ENCODE measurements around the gene GRIK1. TPM values are rescaled to one million over a fixed set of nuclear protein-coding genes. Genes with fewer than 3 reads are reported as not detected.

GRIK1 gene
- total RNA-seq, 1 donor from 2014 or later: not detected

DNA sequence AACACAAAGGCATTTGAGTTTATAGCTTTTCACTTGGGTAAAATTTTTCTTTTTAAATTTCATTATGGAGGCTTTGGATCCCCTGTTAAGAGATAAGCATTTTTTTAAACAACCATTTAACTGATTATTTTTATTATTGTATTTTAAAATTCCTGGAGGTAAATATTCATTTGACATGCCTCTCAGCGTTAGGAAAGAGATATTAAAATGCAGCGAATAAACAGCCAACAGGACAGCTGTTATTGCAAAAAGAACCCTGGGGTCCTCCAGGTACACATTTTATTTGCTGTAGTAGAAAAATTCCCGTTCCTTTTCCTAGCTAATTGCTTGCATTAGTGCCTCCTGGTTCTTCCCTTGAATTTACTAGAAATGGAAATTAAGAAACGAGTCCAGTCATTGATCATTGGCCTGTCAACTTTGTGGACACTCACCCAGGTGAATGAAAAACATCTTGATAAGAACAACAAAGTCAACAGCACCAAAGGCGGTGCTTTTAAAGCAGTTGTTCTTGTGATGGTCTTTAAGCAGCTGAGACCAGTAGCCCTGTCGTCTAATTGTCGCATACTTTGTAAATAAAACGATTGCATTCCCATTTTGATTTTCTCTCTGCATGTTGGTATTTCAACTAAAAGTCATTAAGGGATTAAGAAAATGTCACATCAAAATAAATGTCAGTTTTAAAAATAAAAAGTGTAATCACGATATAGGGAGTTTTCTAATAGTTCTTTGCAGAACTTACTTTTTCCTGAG is 282.4 kb downstream of the GRIK1 start:
- no peak for ATAC-seq
- no peaks in the 10 kb centered on the region for H3K4me1 ChIP-seq
- no peaks in the 10 kb centered on the region for H3K27me3 ChIP-seq
- no peak overlapping the region for H3K4me3 ChIP-seq
- no peaks in the 10 kb centered on the region for H3K36me3 ChIP-seq
- H3K9me3 ChIP-seq: no peaks in the 10 kb centered on the region
- DNase-seq: no peak
- intact Hi-C loops (cut with DNase I): no loop called here
- no peak overlapping the region for H3K27ac ChIP-seq
- TF ChIP-seq, protein P1, sequence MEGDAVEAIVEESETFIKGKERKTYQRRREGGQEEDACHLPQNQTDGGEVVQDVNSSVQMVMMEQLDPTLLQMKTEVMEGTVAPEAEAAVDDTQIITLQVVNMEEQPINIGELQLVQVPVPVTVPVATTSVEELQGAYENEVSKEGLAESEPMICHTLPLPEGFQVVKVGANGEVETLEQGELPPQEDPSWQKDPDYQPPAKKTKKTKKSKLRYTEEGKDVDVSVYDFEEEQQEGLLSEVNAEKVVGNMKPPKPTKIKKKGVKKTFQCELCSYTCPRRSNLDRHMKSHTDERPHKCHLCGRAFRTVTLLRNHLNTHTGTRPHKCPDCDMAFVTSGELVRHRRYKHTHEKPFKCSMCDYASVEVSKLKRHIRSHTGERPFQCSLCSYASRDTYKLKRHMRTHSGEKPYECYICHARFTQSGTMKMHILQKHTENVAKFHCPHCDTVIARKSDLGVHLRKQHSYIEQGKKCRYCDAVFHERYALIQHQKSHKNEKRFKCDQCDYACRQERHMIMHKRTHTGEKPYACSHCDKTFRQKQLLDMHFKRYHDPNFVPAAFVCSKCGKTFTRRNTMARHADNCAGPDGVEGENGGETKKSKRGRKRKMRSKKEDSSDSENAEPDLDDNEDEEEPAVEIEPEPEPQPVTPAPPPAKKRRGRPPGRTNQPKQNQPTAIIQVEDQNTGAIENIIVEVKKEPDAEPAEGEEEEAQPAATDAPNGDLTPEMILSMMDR (IDR thresholded peaks at IDR 0.05): no peak

DNA sequence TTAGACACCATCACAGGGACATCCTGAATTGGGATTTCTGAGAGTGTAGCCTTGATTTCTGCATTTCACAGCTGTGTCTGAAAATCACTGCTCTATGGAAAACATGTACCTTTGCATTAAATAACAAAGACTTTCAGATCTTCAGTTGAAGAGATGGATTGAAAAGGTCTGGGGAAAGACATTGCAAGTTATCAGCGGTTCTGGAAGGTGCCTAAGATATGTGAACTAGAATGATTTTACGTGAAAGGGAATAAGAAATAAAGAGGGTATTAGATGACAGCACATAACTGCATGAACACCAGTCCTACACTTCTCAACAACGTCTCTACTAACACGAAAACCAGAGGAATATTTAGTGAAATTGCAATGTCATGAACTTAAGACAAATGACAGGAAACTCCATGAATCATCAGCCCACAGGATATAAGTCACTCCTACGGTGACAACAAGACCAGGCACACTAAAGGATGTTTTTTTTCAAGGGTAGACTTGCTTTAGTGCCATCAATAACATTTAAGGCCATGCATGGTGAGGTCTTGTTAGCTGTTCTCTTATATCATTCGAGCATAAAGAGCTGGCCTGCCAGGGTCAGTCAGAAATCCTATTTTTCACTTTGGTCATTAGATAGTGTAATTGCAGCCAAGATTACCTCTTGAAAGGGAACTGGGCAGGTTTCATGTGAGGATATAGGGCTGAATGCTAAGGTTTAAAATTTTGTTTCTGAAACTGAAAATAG is 283.1 kb downstream of the GRIK1 start:
- ATAC-seq (peak; percentile 50), DNase-seq (no peak)
- intact Hi-C loops (cut with DNase I): no loop called here
- H3K4me3 ChIP-seq: no peak overlapping the region
- no peaks in the 10 kb centered on the region for H3K4me1 ChIP-seq
- TF ChIP-seq, protein P1 (IDR thresholded peaks at IDR 0.05): no peak
- no peaks in the 10 kb centered on the region for H3K9me3 ChIP-seq
- H3K27ac ChIP-seq: no peak overlapping the region
- no peaks in the 10 kb centered on the region for H3K27me3 ChIP-seq
- H3K36me3 ChIP-seq: no peaks in the 10 kb centered on the region

DNA sequence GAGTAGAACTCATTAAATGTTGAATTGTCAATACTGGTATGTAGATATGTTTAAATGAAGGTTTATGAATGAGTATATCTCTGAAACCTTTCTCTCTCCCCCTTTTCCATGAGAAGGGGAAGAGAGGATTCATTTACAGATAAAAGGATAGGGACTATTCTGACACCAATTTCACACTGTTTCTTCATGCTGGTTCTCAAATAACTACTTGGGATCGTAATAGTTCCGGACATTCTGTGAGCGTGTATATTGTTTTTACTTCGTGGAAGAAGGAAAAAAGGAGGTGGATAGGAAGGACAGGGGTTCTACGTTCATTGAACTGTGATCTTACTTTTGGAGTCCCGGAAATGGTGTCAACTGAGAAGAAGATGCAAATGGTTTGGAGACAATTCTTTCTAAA is 284.2 kb downstream of the GRIK1 start:
- intact Hi-C loops (cut with DNase I): no loop called here
- TF ChIP-seq, protein P1 (IDR thresholded peaks at IDR 0.05): no peak
- DNase-seq (no peak), ATAC-seq (no peak)
- Histone ChIP-seq H3K36me3 (no peaks in the 10 kb centered on the region), H3K9me3 (no peaks in the 10 kb centered on the region), H3K27ac (no peak overlapping the region), H3K4me3 (no peak overlapping the region), H3K4me1 (no peaks in the 10 kb centered on the region), H3K27me3 (no peaks in the 10 kb centered on the region)

DNA sequence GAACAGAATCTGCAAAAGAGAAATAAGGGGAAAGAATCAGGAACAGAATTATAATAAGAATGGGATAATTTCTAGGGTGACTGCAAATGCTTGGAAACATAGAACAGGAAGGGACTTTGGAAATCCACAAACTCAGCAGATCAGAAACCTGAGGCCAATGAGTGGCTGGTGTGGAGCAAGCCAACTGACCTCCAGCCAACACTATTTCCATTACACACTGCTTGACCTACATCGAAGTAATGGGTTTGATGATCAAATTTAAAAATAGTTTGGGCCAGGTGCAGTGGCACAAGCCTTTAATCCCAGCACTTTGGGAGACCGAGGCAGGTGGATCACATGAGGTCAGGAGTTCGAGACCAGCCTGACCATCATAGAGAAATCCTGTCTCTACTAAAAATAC is 284.9 kb downstream of the GRIK1 start:
- H3K9me3 ChIP-seq: no peaks in the 10 kb centered on the region
- no peaks in the 10 kb centered on the region for H3K36me3 ChIP-seq
- H3K27me3 ChIP-seq: no peaks in the 10 kb centered on the region
- H3K4me3 ChIP-seq: no peak overlapping the region
- no peak for DNase-seq
- H3K27ac ChIP-seq: no peak overlapping the region
- H3K4me1 ChIP-seq: no peaks in the 10 kb centered on the region
- TF ChIP-seq, protein P1 (IDR thresholded peaks at IDR 0.05): no peak
- ATAC-seq: no peak
- intact Hi-C loops (cut with DNase I): no loop called here

DNA sequence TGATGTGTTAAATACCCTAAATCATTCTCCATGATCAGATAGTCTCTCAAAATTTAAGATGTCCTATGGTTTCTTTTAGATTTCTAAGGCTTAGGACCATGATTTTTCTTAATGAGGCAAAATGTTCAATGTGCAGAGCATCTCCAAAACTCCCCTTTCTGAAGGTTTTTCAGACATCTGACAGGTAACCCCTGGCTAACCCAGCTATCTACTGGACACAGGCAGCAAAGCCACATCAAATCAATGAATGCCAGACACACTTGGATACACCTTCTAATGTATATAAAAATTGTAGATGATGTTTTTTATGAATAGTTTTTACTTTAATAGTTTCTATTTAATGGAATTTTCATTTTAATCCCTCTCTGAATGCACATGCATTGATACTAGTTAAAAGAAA is 285.6 kb downstream of the GRIK1 start:
- no peaks in the 10 kb centered on the region for H3K9me3 ChIP-seq
- no peaks in the 10 kb centered on the region for H3K27me3 ChIP-seq
- H3K36me3 ChIP-seq: no peaks in the 10 kb centered on the region
- no peak overlapping the region for H3K4me3 ChIP-seq
- intact Hi-C loops (cut with DNase I): no loop called here
- H3K4me1 ChIP-seq: no peaks in the 10 kb centered on the region
- ATAC-seq (no peak), DNase-seq (no peak)
- H3K27ac ChIP-seq: no peak overlapping the region
- TF ChIP-seq, protein P1 (IDR thresholded peaks at IDR 0.05): no peak

All from upper lobe of right lung (tissue), 1 donor.